Ovary (tissue), 9 donors: ENCODE measurements around the gene APP. TPM values are rescaled to one million over a fixed set of nuclear protein-coding genes. Genes with fewer than 3 reads are reported as not detected.

Experiments used
- DNase-seq, 5 donors: peaks; one replicate each; pipeline ENCODE4 v3.0.0-alpha.2; 2019 to 2020
- H3K27ac ChIP-seq, 2 donors: fragments of 200-600 bp; one replicate each; pipeline versions ENCODE4 v1.5.1 to v1.8.0; 2019 to 2022
- H3K27me3 ChIP-seq: fragments of 200-600 bp; one replicate; pipeline ENCODE4 v1.8.0; 2022
- H3K36me3 ChIP-seq: fragments of 200-600 bp; sonication (generic); one replicate; pipeline ENCODE4 v1.5.1; 2019
- H3K4me1 ChIP-seq: one replicate; pipeline ENCODE4 v1.8.1; 2013; ENCODE audit warnings: mild to moderate bottlenecking, moderate library complexity; ENCODE audit not compliant: insufficient read depth
- H3K4me3 ChIP-seq: fragments of 200-600 bp; sonication (generic); one replicate; pipeline ENCODE4 v1.5.1; 2017
- H3K9me3 ChIP-seq, 2 donors: fragments of 200-600 bp in 1 of 2; sonication (generic) in 1 of 2; one replicate each; pipeline versions ENCODE4 v1.5.1 to v1.8.1; 2013 to 2019; ENCODE audit warnings: mild to moderate bottlenecking in 1 of 2, moderate library complexity in 1 of 2
- EP300 ChIP-seq: sonication (generic); formaldehyde crosslinking; IDR thresholded peaks from one replicate; pipeline ENCODE4 v1.6.1; 2017; ENCODE audit warnings: antibody characterized with exemption
- POLR2A ChIP-seq: fragments of 450-650 bp; IDR thresholded peaks from one replicate; pipeline ENCODE4 v1.6.1; 2017; ENCODE audit warnings: antibody characterized with exemption, mild to moderate bottlenecking, moderate library complexity
- WGBS, 3 donors: extraction: QIAGEN DNeasy Blood & Tissue Kit in 1 of 3; methylation state at CpG; one replicate each; pipeline versions ENCODE4 v1.1.5 to v1.1.7; 2013 to 2017; 5-methylcytosine and 5-hydroxymethylcytosine counted together
- intact Hi-C, 4 donors: fragments of 100-400 bp; cut with DNase I; formaldehyde crosslinking; loops; one replicate each; pipeline versions ENCODE4 v1.11.0 to v1.15.1; 2022 to 2023
- polyA plus RNA-seq, 2 donors: library from polyadenylated mRNA; stranded (reverse); fragments of 200-250 nt in 1 of 2; fragments of 350-450 nt in 1 of 2; fragmentation: Illumina TruSeq in 1 of 2; extraction: RNeasy Lipid Tissue Mini Kit (QIAGEN cat#74804) in 1 of 2; gene quantifications; one replicate each; pipeline ENCODE4 v1.2.3, GENCODE V29; 2013 to 2014
- total RNA-seq, 7 donors: library from RNA; depleted of rRNA in 2 of 7; stranded (reverse); fragments of >200 nt in 2 of 7; fragmentation: NEBNext Ultra II Directional in 3 of 7; extraction: Animal tissue kit (Norgen Biotek cat#: 25700) in 3 of 7; gene quantifications; one replicate each; pipeline versions ENCODE4 v1.1.0 to v1.2.4, GENCODE V29; 2016 to 2023
- TF ChIP-seq, protein P1 (sequence below), 3 donors: fragments of 450-650 bp in 2 of 3; fragments of 200-600 bp in 1 of 3; IDR thresholded peaks; one replicate each; pipeline versions ENCODE4 v1.5.1 to v1.8.0; 2016 to 2022; ENCODE audit warnings: antibody characterized with exemption in 3 of 3, mild to moderate bottlenecking in 1 of 3
- donor health status: DM: no; HTN: no; CAD: no; lungs with moderate emphysema.
- donor health status: DM: no; HTN: no; CAD: no.
- donor health status: Bipolar disorder and iron deficiency.
- donor health status: DM: yes; HTN: yes; CAD: no.
- donor health status: DM: no; HTN: no; CAD: no.
- donor health status: DM: yes; HTN: yes; CAD: no.

Gene APP
- total and polyA plus RNA-seq, 9 donors, result 211 to 945 (median 364) TPM

DNA sequence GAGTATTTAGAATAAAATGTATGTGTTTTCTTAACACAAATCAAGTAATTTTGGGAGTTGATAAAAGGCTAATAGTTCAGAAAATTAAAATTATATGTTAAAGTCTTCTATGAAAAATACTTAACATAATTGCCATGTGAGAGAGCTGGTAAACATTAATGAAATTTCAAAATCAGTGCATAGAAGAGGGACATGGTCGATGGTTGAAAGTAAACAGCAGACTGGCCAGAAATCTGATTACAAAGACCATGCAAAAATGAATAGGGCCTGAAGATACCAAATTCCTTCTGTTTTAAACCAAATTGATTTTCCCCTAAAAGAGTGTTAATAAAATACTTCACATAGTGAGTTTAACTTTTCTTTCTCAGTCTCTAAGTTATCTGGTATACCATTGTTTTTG, 307.5 kb downstream of the APP start:
- WGBS, 3 donors, result 83 to 94% (median 90%) methylated on average over 1 of the region's 1 CpG
- Histone ChIP-seq H3K36me3 (no peaks in the 10 kb centered on the region), H3K27ac (no peak overlapping the region), H3K4me1 (no peaks in the 10 kb centered on the region), H3K27me3 (no peaks in the 10 kb centered on the region), H3K4me3 (no peak overlapping the region), H3K9me3 (no peaks in the 10 kb centered on the region)
- TF ChIP-seq EP300 (no peak), POLR2A (no peak)
- TF ChIP-seq, protein P1, sequence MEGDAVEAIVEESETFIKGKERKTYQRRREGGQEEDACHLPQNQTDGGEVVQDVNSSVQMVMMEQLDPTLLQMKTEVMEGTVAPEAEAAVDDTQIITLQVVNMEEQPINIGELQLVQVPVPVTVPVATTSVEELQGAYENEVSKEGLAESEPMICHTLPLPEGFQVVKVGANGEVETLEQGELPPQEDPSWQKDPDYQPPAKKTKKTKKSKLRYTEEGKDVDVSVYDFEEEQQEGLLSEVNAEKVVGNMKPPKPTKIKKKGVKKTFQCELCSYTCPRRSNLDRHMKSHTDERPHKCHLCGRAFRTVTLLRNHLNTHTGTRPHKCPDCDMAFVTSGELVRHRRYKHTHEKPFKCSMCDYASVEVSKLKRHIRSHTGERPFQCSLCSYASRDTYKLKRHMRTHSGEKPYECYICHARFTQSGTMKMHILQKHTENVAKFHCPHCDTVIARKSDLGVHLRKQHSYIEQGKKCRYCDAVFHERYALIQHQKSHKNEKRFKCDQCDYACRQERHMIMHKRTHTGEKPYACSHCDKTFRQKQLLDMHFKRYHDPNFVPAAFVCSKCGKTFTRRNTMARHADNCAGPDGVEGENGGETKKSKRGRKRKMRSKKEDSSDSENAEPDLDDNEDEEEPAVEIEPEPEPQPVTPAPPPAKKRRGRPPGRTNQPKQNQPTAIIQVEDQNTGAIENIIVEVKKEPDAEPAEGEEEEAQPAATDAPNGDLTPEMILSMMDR (IDR thresholded peaks at IDR 0.05), result no peak
- DNase-seq, result no peak
- intact Hi-C loops, result no loop called here

DNA sequence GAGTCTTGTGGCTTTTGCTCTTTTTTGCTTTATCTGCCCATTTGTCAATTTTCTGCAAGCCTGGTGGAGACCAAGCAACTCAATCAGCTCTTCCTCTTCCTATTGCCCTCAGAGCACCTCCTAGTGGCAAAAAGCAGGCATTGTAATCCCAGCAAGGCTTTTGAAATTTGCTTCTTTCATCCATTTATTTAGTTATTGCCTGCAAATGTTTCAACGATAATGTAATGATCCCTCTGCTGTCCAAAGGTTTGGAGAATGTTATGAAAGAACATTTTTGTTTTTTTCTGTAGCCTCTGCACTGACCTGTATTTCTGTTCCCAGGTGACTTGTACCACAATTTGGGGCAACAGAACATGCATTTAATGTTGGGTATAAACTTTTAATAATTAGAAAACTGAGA, 308.0 kb downstream of the APP start:
- Histone ChIP-seq H3K4me3 (no peak overlapping the region), H3K4me1 (peaks cover 1% of the 10 kb centered on the region), H3K27ac (no peak overlapping the region), H3K27me3 (no peaks in the 10 kb centered on the region), H3K9me3 (no peaks in the 10 kb centered on the region), H3K36me3 (no peaks in the 10 kb centered on the region)
- TF ChIP-seq, protein P1 (IDR thresholded peaks at IDR 0.05), result no peak
- TF ChIP-seq POLR2A (no peak), EP300 (no peak)
- DNase-seq, result no peak
- WGBS, 3 donors, result 60 to 77% (median 70%) methylated on average over 1 of the region's 1 CpG
- intact Hi-C loops, result no loop called here

DNA sequence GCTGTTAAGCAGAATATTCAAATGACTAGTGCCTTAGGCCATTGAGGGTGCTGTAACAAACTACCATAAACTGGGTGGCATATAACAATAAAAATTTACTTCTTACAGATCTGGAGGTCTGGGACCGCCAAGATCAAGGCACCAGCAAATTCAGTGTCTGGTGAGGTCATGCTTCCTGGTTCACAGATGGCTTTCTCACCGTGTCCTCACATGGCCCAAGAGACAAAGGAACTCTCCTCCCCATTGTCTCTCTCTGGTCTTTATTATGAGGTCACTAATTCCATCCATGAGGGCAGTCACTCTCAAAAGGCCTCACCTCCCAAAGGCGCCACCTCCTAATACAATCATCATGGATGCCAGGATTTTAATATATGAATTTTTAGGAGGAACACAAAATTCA, 308.5 kb downstream of the APP start:
- Histone ChIP-seq H3K4me3 (no peak overlapping the region), H3K4me1 (peaks cover 5% of the 10 kb centered on the region), H3K27ac (no peak overlapping the region), H3K36me3 (no peaks in the 10 kb centered on the region), H3K27me3 (no peaks in the 10 kb centered on the region), H3K9me3 (no peaks in the 10 kb centered on the region)
- no peak for TF ChIP-seq EP300
- TF ChIP-seq, protein P1 (IDR thresholded peaks at IDR 0.05), result no peak
- intact Hi-C loops, result no loop called here
- WGBS, 3 donors, result 90 to 96% (median 92%) methylated on average over 3 of the region's 3 CpGs
- no peak for DNase-seq

GRCh38 chr21:25859235-25859929, 311.2 kb downstream of the APP start:
- TF ChIP-seq POLR2A (no peak), EP300 (no peak)
- TF ChIP-seq, protein P1 (IDR thresholded peaks at IDR 0.05), result no peak
- Histone ChIP-seq H3K27me3 (no peaks in the 10 kb centered on the region), H3K4me1 (peaks cover 8% of the 10 kb centered on the region), H3K36me3 (no peaks in the 10 kb centered on the region), H3K9me3 (no peaks in the 10 kb centered on the region), H3K27ac (no peak overlapping the region), H3K4me3 (no peak overlapping the region)
- DNase-seq, result no peak
- WGBS, 3 donors, result 26 to 33% (median 27%) methylated on average over 5 of the region's 5 CpGs
- intact Hi-C loops, result no loop called here
